Endothelial cell of hepatic sinusoid (primary cell): ENCODE data around the gene TGFB3.
"Not testable (repeated sequence)": the region's sequence is repeated elsewhere in the genome, so short reads cannot be mapped to it uniquely, and the experiment has no call there.

Experiments
- in situ Hi-C: cut with HindIII; loops from 2 replicates; pipeline ENCODE4 v1.10.0; 2017; ENCODE audit warnings: low sequenced_read_pairs

The TGFB3 gene

GRCh38 chr14:75961662-75962061 is 20.1 kb downstream of the TGFB3 start:
- in situ Hi-C loops = no loop called here

GRCh38 chr14:75960231-75960630 is 21.6 kb downstream of the TGFB3 start:
- in situ Hi-C loops = no loop called here

GRCh38 chr14:75959031-75959430 is 22.8 kb downstream of the TGFB3 start:
- in situ Hi-C loops = no loop called here

- in situ Hi-C loops = no loop called here
Measured at GRCh38 chr14:75952489-75952888, 29.3 kb downstream of the TGFB3 start.

- in situ Hi-C loops = no loop called here
Measured at GRCh38 chr14:75946785-75947184, 35.0 kb downstream of the TGFB3 start.

- in situ Hi-C loops = no loop called here
Measured at GRCh38 chr14:75944607-75945241, 37.1 kb downstream of the TGFB3 start.

- in situ Hi-C loops = no loop called here
Measured at GRCh38 chr14:75941030-75941429, 40.8 kb downstream of the TGFB3 start.

- in situ Hi-C loops = no loop called here
Measured at GRCh38 chr14:75939200-75939599, 42.6 kb downstream of the TGFB3 start.

- in situ Hi-C loops = no loop called here
Measured at GRCh38 chr14:75934998-75935628, 46.7 kb downstream of the TGFB3 start.

GRCh38 chr14:75933712-75934296 is 48.0 kb downstream of the TGFB3 start:
- in situ Hi-C loops = no loop called here

- in situ Hi-C loops = no loop called here
Measured at GRCh38 chr14:75928690-75929181, 53.1 kb downstream of the TGFB3 start.

GRCh38 chr14:75927564-75928087 is 54.2 kb downstream of the TGFB3 start:
- in situ Hi-C loops = no loop called here

GRCh38 chr14:75926431-75927115 is 55.2 kb downstream of the TGFB3 start:
- in situ Hi-C loops = no loop called here

- in situ Hi-C loops = not testable (repeated sequence)
Measured at GRCh38 chr14:75925141-75925840, 56.5 kb downstream of the TGFB3 start.

GRCh38 chr14:75920421-75920820 is 61.4 kb downstream of the TGFB3 start:
- in situ Hi-C loops = not testable (repeated sequence)

GRCh38 chr14:75917946-75918335 is 63.9 kb downstream of the TGFB3 start:
- in situ Hi-C loops = no loop called here

- in situ Hi-C loops = no loop called here
Measured at GRCh38 chr14:75917322-75917945, 64.4 kb downstream of the TGFB3 start.

GRCh38 chr14:75915045-75915444 is 66.8 kb downstream of the TGFB3 start:
- in situ Hi-C loops = no loop called here

GRCh38 chr14:75913183-75913582 is 68.6 kb downstream of the TGFB3 start:
- in situ Hi-C loops = no loop called here

GRCh38 chr14:75911883-75912282 is 69.9 kb downstream of the TGFB3 start:
- in situ Hi-C loops = no loop called here
